HTR-8/SVneo (cell line): Measurements from ENCODE around the gene SMPDL3B.
"Not testable (repeated sequence)": the region's sequence is repeated elsewhere in the genome, so short reads cannot be mapped to it uniquely, and the experiment has no call there.

Experiments used
- DNase-seq: peaks from one replicate; pipeline ENCODE4 v3.0.0; 2011; ENCODE audit warnings: low spot score, mixed read lengths; ENCODE audit not compliant: insufficient read length
- FAIRE-seq: peaks from 2 replicates; lab custom pipeline; 2011; peaks lifted over from hg19 to GRCh38; lab: Jason Lieb, UNC

SMPDL3B gene

GRCh38 chr1:27967884-27968466, 33.2 kb downstream of the SMPDL3B start:
- FAIRE-seq (no peak), DNase-seq (no peak)

- no peak for FAIRE-seq
- peak; percentile 35 for DNase-seq
Observed at GRCh38 chr1:27968692-27969091, 33.9 kb downstream of the SMPDL3B start.

GRCh38 chr1:27970401-27970800, 35.6 kb downstream of the SMPDL3B start:
- DNase-seq (no peak), FAIRE-seq (no peak)

- DNase-seq = no peak
- no peak for FAIRE-seq
Observed at GRCh38 chr1:27971674-27972073, 36.9 kb downstream of the SMPDL3B start.

- FAIRE-seq (no peak), DNase-seq (no peak)
Observed at GRCh38 chr1:27972141-27972540, 37.3 kb downstream of the SMPDL3B start.

- DNase-seq = no peak
- FAIRE-seq = no peak
Observed at GRCh38 chr1:27973771-27974416, 39.1 kb downstream of the SMPDL3B start.

GRCh38 chr1:27974417-27974781, 39.6 kb downstream of the SMPDL3B start:
- FAIRE-seq = no peak
- DNase-seq = no peak

- FAIRE-seq (no peak), DNase-seq (peak; percentile 33)
Observed at GRCh38 chr1:27979151-27979858, 44.5 kb downstream of the SMPDL3B start.

- DNase-seq (no peak), FAIRE-seq (no peak)
Observed at GRCh38 chr1:27979859-27980201, 45.0 kb downstream of the SMPDL3B start.

GRCh38 chr1:27980216-27980845, 45.5 kb downstream of the SMPDL3B start:
- DNase-seq (no peak), FAIRE-seq (no peak)

- DNase-seq = no peak
- no peak for FAIRE-seq
Observed at GRCh38 chr1:27981145-27981544, 46.3 kb downstream of the SMPDL3B start.

GRCh38 chr1:27990920-27991537, 56.2 kb downstream of the SMPDL3B start:
- FAIRE-seq = no peak
- DNase-seq = no peak

GRCh38 chr1:27992276-27992675, 57.5 kb downstream of the SMPDL3B start:
- DNase-seq (no peak), FAIRE-seq (no peak)

- no peak for DNase-seq
- no peak for FAIRE-seq
Observed at GRCh38 chr1:27993241-27993640, 58.4 kb downstream of the SMPDL3B start.

- DNase-seq = no peak
- no peak for FAIRE-seq
Observed at GRCh38 chr1:27994060-27994459, 59.3 kb downstream of the SMPDL3B start.

GRCh38 chr1:27994526-27994925, 59.7 kb downstream of the SMPDL3B start:
- not testable (repeated sequence) for DNase-seq, FAIRE-seq

GRCh38 chr1:27999055-27999454, 64.3 kb downstream of the SMPDL3B start:
- FAIRE-seq = no peak
- DNase-seq = no peak

- FAIRE-seq (no peak), DNase-seq (no peak)
Observed at GRCh38 chr1:28002600-28002999, 67.8 kb downstream of the SMPDL3B start.

- FAIRE-seq, DNase-seq: not testable (repeated sequence)
Observed at GRCh38 chr1:28003117-28003516, 68.3 kb downstream of the SMPDL3B start.
